NOMO-1 treated with dmso at 0.1 percent for 144 hours (cell line): ENCODE measurements around the gene R3HDM4.
A peak's percentile ranks its signal among the peaks of the same experiment; 100 is the strongest.
"Not testable (repeated sequence)": the region's sequence is repeated elsewhere in the genome, so short reads cannot be mapped to it uniquely, and the experiment has no call there.

Experiments
- DNase-seq: peaks from one replicate; lab custom pipeline; 2025; ENCODE audit not compliant: unreplicated experiment; lab: John Stamatoyannopoulos, UW

The R3HDM4 gene

DNA sequence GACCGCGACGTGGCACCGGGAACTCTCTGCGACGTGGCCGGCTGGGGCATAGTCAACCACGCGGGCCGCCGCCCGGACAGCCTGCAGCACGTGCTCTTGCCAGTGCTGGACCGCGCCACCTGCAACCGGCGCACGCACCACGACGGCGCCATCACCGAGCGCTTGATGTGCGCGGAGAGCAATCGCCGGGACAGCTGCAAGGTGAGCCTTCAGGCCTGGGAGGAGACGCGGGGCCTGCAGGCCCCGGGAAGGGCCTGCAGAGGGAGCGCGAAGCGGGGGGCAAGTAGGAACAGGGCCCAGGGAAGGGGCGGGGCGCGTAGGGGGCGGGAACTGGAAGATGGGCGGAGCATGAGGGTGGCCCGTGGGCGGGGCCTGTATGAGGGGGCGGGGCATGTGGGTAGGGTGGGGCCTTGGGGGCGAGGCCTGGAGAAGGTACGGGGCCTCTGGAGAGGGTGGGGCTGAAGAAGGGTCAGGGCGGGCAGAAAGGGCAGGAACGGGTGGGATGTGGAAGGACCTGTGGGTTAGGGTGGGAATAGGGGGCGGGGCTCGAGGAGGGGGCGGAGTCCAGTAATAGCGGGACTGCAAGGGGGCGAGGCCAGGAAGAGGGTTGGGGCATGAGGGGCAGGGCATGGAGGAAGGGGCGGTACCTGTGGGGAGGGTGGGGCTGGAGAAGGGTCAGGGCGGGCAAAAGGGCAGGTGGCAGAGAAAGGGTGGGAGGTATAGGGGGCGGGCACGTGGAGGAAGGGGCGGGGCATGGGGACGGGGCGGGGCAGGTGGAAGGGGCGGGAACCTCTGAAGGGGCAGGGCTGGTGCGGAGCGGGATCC is 51.1 kb downstream of the R3HDM4 start:
- peak; percentile 42 for DNase-seq

DNA sequence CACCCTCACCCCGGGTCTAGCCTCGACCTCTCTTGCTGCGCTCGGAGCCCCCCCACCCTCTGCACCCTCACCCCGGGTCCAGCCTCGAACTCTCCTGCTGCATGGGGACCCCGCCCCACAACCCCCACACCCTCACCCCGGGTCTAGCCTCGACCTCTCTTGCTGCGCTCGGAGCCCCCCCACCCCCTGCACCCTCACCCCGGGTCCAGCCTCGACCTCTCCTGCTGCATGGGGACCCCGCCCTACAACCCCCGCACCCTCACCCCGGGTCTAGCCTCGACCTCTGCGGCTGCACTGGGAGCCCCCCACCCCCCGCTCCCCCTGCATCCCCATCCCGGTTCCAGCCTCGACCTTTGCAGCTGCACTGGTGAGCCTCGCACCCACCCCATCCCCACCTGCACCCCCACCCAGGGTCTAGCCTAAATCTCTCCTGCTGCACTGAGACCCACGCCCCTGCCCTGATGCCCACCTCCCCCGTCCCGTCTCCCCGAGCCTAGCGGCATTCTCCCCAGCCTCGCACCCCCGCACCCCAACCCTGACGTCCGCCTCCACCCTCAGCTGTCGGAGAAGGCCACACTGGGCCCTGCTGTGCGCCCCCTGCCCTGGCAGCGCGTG is 51.8 kb downstream of the R3HDM4 start:
- DNase-seq = no peak

DNA sequence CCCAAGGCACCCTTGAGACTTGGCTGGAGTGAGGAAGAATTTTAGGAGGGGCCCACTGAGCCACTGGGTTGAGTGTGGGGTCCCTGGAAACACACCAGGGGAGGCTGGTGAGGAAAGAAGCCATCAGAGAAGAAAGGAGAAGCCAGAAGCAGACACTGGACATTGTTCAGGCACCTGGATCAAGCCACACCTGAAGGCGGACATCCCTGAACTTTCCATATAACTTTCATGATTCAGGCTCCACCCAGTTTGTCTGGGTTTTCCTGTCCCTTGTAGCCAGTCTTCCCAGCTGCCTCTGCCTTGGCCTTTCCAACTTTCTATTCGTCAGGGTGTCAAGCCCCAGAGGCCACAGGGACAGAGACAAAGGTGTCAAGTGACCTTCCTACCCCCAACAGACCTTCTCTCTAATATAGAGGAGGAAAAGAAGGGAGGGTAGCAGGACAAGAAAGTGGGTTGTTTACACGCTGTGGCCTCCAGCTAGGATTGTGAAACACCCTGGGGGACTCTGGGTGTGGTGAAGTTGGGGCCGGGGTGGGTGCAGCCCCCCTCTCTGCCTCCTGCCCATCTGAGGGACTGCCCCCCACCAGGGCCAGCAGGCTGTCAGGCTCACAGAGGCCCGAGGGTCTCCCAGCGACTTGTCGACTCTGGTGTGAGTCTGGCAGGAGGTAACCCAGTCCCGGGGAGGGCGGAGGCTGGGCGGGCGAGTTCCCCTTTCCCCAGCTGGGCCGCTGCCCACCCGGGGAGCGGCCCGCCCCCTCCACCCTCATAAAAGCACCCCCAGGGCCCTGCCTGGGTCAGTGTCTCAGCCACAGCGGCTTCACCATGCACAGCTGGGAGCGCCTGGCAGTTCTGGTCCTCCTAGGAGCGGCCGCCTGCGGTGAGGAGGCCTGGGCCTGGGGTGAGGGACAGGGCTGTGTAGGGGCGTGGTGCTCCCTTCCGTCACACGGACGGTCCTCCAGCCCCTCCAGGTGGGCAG is 53.9 kb downstream of the R3HDM4 start, which contains the start of gene CFD:
TSS of gene CFD (plus strand) at position 797 of the 976 bp plus-strand sequence. CDS start at position 823, 26 bp downstream.
- DNase-seq = peak; percentile 62

DNA sequence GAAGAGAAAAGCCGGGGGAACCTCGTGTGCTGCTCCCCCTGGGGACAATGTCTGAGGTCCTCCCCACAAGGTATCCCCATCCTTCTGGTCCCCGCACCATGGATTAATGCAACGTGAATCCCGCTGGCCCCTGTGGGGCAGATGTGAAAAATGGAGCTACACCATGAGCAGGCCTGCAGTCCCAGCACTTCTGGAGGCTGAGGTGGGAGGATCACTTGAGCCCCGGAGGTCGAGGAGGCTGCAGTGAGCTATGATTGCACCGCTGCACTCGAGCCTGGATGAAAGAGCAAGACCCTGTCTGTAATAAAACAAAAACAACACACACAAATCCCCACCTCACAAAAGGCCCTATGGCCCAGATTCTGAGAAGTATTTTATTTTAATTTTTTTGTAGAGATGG is 54.7 kb downstream of the R3HDM4 start:
- DNase-seq = no peak

DNA sequence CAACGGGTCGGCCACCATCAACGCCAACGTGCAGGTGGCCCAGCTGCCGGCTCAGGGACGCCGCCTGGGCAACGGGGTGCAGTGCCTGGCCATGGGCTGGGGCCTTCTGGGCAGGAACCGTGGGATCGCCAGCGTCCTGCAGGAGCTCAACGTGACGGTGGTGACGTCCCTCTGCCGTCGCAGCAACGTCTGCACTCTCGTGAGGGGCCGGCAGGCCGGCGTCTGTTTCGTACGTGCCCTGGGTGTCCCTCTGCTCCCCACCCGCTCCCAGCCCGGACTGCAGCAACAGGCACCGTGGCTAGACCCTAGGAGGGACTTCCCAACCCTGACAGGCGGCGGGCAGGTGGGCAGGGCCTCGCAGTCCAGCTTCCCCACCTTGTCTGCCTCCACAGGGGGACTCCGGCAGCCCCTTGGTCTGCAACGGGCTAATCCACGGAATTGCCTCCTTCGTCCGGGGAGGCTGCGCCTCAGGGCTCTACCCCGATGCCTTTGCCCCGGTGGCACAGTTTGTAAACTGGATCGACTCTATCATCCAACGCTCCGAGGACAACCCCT is 57.4 kb downstream of the R3HDM4 start:
- no peak for DNase-seq

DNA sequence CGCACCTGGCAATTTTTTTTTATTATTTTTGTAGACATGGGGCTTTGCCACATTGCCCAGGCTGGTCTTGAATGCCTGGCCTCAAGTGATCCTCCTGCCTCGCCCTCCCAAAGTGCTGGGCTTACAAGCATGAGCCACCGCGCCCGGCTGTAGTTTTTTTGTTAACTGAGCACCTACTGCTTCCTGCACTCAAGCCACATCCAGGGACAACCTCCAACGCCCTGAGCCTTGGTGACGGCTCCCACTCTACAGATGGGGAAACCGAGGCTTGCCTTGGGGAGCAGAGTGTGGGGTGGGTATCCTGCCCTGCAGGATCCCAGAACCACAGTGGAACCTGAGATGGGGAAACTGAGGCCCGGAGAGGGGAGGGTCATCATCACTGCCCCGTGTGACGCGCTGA is 57.9 kb downstream of the R3HDM4 start:
- DNase-seq = no peak

DNA sequence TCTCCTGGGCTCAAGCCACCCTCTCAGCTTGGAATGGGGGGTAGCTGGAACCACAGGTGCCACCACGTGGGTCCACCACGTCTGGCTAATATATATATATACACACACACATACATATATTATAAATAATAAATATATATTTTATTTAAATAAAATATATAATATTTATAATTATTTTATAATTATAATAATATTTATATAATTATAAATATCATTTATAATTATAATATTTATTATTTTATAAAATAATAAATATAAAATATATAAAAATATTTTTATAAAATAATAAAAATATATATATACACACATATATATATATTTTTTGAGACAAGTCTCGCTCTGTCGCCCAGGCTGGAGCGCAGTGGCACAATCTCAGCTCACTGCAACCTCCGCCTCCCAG is 58.5 kb downstream of the R3HDM4 start:
- DNase-seq = no peak

DNA sequence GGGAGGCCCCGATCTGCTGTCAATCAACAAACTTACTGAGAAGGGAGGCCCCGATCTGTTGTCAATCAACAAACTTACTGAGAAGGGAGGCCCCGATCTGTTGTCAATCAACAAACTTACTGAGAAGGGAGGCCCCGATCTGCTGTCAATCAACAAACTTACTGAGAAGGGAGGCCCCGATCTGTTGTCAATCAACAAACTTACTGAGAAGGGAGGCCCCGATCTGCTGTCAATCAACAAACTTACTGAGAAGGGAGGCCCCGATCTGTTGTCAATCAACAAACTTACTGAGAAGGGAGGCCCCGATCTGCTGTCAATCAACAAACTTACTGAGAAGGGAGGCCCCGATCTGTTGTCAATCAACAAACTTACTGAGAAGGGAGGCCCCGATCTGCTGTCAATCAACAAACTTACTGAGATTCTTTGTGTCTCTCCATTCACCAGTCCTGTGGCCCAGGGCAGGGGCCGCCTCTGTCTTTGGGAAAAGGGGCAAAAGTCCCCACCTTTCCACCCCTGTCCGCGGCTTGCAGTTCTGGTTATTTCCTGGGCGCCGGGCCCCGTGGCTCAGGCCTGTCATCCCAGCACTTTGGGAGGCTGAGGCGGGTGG is 59.3 kb downstream of the R3HDM4 start:
- DNase-seq = not testable (repeated sequence)

DNA sequence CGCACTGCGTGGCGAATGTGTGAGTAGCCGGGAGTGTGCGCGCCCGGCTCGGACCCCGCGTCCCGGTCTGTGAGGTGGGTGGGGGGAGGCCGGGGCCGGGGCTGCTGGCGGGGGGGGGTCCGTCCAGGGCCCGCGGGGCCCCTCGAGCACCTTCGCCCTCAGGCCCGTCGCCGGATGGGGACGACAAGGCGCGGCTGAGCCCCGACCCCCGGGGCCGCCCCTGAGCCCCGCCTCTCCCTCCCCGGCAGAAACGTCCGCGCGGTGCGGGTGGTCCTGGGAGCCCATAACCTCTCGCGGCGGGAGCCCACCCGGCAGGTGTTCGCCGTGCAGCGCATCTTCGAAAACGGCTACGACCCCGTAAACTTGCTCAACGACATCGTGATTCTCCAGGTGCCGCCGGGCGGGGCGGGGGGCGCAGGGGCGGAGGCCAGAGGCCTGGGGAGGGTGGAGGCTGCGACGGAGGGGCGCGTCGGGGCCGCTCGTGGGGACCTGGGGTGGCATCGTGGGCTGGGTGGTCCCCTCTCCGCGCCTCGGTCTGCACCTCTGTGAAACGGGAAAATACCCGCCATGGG is 59.9 kb downstream of the R3HDM4 start:
- no peak for DNase-seq

DNA sequence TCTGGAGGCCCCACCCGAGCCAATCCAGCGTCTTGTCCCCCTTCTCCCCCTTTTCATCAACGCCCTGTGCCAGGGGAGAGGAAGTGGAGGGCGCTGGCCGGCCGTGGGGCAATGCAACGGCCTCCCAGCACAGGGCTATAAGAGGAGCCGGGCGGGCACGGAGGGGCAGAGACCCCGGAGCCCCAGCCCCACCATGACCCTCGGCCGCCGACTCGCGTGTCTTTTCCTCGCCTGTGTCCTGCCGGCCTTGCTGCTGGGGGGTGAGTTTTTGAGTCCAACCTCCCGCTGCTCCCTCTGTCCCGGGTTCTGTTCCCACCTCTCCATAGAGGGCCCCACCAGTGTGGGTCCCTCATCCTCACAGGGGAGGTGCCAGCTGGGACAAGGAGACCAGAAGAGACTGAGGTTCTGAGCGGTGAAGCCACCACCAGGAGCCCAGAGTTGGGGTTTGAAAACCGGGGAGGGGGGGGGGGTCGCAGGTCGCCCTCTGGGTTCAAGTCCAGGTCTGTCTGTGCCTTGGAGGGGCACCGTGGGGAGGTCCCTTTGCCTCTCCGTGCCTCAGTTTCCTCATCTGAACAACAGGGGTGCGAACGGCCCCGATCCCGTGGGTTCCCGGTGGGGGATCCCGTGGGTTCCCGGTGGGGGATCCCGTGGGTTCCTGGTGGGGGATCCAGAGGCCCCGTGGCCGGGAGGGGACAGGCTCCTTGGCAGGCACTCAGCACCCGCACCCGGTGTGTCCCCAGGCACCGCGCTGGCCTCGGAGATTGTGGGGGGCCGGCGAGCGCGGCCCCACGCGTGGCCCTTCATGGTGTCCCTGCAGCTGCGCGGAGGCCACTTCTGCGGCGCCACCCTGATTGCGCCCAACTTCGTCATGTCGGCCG is 60.6 kb downstream of the R3HDM4 start, which contains the start of gene ELANE:
TSS of gene ELANE (plus strand) at position 168 of the 878 bp plus-strand sequence. CDS start at position 194, 26 bp downstream.
- DNase-seq = peak; percentile 69

DNA sequence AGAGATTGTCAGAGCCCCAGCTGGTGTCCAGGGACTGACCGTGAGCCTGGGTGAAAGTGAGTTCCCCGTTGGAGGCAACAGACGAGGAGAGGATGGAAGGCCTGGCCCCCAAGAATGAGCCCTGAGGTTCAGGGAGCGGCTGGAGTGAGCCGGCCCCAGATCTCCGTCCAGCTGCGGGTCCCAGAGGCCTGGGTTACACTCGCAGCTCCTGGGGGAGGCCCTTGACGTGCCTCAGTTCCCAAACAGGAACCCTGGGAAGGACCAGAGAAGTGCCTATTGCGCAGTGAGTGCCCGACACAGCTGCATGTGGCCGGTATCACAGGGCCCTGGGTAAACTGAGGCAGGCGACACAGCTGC is 62.1 kb downstream of the R3HDM4 start:
- no peak for DNase-seq

DNA sequence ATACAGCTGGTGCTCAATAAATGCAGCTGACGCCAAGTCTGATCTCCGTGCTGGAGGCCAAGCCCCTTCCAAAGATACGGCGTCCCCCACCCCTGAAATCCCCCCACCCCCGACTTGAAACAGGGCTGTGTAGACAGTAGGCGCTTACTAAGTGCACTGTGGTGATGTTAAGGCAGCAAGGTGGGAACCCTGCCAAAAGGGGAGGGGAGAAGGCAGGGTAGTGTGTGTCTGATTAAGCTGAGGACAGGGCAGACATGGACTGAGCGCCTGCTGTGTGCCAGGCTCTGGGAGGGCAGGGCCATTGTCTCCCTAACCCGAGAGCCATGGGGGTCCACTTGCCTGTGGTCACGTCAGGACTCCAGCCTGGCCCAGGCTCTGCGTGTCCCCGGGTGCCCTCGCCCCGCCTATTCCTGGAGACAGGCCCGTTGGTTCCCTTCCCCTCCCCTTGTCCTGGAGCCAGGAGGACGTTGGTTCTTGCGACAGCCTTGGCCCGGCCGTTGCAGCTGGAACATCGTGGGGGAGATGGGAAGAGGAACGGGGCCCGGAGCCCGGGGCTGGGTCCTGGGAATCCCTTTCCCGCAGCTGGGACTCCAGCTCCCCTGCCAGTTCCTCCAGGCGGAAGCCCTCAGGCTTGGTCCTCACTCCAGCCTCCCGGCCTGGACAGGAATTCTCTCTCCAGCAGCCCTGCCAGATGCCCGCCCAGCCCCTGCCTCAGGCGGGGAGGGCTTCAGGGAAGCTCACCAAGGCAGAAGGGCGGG is 62.6 kb downstream of the R3HDM4 start:
- DNase-seq = peak; percentile 79

DNA sequence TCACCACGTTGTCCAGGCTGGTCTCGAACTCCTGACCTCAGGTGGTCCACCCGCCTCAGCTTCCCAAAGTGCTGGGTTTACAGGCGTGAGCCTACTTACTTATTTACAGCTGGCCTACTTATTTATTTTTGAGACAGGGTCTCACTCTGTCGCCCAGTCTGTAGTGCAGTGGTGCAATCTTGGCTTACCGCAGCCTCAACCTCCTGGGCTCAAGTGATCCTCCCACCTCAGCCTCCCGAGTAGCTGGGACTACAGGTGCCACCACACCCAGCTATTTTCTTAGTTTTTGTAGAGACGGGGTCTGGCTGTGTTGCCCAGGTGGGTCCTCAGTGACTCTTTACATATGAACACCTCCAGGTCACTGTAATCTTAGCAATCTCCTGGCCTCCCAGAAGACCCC is 63.8 kb downstream of the R3HDM4 start:
- DNase-seq = not testable (repeated sequence)

DNA sequence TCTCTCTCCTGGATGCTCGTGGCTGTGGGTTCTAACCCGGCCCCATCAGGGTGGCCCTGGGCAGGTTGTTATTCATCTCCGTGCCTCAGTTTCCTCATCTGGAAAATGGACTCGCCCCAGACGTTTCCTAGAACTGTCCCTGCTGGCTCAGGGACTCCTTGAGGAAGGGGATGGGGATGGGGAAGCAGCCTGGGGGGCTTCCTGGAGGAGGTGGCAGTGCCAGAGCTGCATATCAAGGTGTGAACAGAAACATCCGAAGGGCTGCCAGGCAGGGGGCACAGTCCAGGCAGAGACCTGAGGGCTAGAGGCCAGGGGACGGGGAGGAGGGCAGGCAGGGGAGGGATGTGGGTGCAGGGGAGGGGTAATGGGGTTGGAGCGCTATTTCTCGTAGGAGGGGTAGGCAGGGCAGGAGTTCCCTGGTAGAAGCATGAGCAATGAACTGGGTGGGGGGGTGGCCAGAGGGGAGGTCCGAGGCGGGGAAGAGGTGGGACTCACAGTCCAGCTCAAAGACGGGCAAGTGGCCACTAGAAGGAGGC is 64.6 kb downstream of the R3HDM4 start:
- no peak for DNase-seq
